ENCODE data around the gene C1QA.

The C1QA gene

GRCh38 chr1:22618056-22618455 lies 18.4 kb upstream of the C1QA start:
- Histone ChIP-seq H3K4me1 (no peaks in the 10 kb centered on the region), H3K4me3 (no peak overlapping the region), H3K36me3 (no peaks in the 10 kb centered on the region), H3K9me3 (no peaks in the 10 kb centered on the region), H3K27me3 (peaks cover 0 to 89% of the 10 kb centered on the region in 2 donors), H3K27ac (no peak overlapping the region)
- TF ChIP-seq, protein P1, sequence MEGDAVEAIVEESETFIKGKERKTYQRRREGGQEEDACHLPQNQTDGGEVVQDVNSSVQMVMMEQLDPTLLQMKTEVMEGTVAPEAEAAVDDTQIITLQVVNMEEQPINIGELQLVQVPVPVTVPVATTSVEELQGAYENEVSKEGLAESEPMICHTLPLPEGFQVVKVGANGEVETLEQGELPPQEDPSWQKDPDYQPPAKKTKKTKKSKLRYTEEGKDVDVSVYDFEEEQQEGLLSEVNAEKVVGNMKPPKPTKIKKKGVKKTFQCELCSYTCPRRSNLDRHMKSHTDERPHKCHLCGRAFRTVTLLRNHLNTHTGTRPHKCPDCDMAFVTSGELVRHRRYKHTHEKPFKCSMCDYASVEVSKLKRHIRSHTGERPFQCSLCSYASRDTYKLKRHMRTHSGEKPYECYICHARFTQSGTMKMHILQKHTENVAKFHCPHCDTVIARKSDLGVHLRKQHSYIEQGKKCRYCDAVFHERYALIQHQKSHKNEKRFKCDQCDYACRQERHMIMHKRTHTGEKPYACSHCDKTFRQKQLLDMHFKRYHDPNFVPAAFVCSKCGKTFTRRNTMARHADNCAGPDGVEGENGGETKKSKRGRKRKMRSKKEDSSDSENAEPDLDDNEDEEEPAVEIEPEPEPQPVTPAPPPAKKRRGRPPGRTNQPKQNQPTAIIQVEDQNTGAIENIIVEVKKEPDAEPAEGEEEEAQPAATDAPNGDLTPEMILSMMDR (IDR thresholded peaks at IDR 0.05), result no peak
- intact Hi-C loops (cut with DNase I; ENCODE audit: low total_unique reads), result no loop called here
- DNase-seq, result no peak

GRCh38 chr1:22619252-22619651 lies 17.2 kb upstream of the C1QA start:
- no peak overlapping the region for H3K27ac ChIP-seq
- no peak for DNase-seq
- H3K27me3 ChIP-seq, result peaks cover 0 to 89% of the 10 kb centered on the region in 2 donors
- TF ChIP-seq, protein P1 (IDR thresholded peaks at IDR 0.05), result no peak
- intact Hi-C loops (cut with DNase I; ENCODE audit: low total_unique reads), result no loop called here
- H3K4me1 ChIP-seq, result no peaks in the 10 kb centered on the region
- H3K9me3 ChIP-seq, result no peaks in the 10 kb centered on the region
- no peaks in the 10 kb centered on the region for H3K36me3 ChIP-seq
- no peak overlapping the region for H3K4me3 ChIP-seq

DNA sequence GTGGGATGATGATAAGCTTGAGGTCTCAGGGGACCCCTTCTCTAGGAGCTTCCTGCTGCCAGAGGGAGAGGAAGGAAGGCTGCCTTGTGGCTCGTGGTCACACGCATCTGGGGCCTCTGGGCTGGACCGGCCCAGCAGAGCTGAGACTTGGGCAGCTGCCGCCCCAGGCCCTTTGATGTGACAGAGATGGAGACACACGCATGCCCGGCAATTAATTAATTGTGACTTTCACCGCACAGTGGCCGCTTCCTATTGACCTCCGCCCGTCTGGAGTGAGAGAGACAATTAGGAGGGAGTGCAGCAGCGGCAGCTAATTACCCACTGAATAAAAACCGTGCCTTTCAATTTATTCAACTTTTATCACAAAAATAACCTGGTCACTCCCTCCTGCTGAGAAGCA lies 16.6 kb upstream of the C1QA start:
- Histone ChIP-seq H3K4me3 (no peak overlapping the region), H3K9me3 (no peaks in the 10 kb centered on the region), H3K4me1 (no peaks in the 10 kb centered on the region), H3K27me3 (peaks cover 0 to 91% of the 10 kb centered on the region in 2 donors), H3K27ac (no peak overlapping the region), H3K36me3 (no peaks in the 10 kb centered on the region)
- intact Hi-C loops (cut with DNase I; ENCODE audit: low total_unique reads), result loop anchor here (10.0 kb wide), 1 partner anchor 895 kb away; no protein-coding TSS in a partner anchor
- DNase-seq, result no peak
- TF ChIP-seq, protein P1 (IDR thresholded peaks at IDR 0.05), result no peak

DNA sequence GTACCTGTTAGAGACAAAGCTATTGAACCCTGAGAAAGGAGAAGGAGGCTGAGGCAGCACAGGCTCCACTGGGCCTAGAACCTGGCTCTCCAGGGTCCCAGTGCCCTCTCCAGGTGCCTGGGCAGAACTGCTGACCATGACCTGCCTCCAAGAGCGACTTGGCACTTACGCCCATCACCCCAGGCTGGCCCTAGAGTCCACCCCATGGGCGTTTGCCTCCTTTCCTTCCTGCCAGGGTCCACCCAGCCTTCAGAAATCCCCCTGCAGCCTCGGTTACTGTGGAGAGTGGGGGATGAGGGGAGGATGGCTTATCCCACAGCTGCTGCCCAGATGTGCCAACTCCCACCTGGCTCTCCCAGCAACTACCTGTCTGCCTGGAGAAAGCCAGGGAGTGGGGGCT lies 14.7 kb upstream of the C1QA start:
- Histone ChIP-seq H3K36me3 (no peaks in the 10 kb centered on the region), H3K27me3 (peaks cover 0 to 97% of the 10 kb centered on the region in 2 donors), H3K4me3 (no peak overlapping the region), H3K9me3 (no peaks in the 10 kb centered on the region), H3K4me1 (no peaks in the 10 kb centered on the region), H3K27ac (no peak overlapping the region)
- no peak for DNase-seq
- TF ChIP-seq, protein P1 (IDR thresholded peaks at IDR 0.05), result no peak
- intact Hi-C loops (cut with DNase I; ENCODE audit: low total_unique reads), result loop anchor here (10.0 kb wide), 1 partner anchor 893 kb away; no protein-coding TSS in a partner anchor

DNA sequence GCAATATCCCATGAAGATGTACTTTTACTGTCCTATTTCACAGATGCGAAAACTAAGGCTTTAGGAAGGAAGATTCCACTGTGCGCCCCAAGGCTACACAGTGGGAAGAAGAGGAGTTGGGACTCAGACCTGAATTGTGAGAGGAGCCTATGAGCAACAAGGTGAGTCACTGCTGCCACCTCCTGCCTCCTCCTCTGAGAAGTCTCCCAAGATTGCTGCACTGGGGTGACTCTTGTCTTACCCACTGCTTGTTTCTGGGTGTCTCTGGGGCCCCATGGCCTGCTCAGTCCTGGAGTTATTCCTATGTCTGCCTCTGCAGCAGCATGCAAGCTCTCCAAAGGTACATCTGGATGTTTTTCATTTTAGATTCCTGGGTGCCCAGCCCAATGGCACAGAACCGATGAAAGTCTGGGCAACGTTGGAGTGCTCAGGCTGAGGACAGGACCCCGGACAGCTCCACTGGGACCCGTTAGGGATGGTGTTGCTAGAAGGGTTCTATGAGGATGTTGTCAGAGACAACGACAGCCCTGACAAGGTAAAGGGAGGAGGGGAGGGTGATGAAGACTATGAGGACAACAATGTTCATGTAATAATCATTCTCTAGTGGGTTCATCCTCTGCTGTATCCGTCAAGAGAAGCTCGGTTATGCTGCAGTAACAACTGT lies 11.0 kb upstream of the C1QA start:
- Histone ChIP-seq H3K36me3 (no peaks in the 10 kb centered on the region), H3K27me3 (peaks cover 0 to 90% of the 10 kb centered on the region in 2 donors), H3K4me3 (no peak overlapping the region), H3K4me1 (no peaks in the 10 kb centered on the region), H3K27ac (no peak overlapping the region), H3K9me3 (no peaks in the 10 kb centered on the region)
- intact Hi-C loops (cut with DNase I; ENCODE audit: low total_unique reads), result loop anchor here (10.0 kb wide), 1 partner anchor 889 kb away; no protein-coding TSS in a partner anchor
- TF ChIP-seq, protein P1 (IDR thresholded peaks at IDR 0.05), result no peak
- no peak for DNase-seq
